ENCODE measurements around the gene ANKRD33.
A peak's percentile ranks its signal among the peaks of the same experiment; 100 is the strongest.
"Not testable (repeated sequence)": the region's sequence is repeated elsewhere in the genome, so short reads cannot be mapped to it uniquely, and the experiment has no call there.

Gene ANKRD33

DNA sequence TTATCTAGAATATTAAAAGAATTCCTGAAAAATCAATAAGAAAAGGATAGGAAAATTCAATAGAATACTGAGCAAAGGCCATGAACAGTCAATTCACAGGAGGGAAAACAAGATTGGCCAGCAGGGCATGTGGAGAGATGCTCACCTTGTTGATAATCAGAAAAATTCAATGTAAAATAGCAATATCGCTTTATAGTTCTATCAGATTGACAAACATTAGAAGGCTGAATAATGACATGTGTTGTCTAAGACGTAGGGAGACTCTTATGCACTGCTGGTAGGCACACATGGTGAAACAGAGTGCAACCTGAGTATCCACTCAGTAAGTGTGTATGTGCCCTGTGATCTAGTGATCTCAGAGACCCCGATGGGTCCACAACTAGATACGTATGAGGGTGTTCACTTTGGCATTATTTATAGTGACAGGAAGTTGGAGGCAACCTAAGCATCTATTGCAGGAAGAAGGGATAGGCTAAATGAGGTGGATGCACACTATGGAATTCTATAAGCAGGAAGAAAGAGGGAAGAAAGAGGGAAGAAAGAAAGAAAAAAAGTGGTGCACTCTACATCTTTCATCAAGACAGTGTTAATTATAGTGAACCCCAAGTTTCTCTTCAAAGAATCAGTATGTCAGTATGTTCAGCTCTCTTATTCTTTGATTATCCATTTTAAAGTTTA is 3.8 kb upstream of the ANKRD33 start:
- no peak for DNase-seq

DNA sequence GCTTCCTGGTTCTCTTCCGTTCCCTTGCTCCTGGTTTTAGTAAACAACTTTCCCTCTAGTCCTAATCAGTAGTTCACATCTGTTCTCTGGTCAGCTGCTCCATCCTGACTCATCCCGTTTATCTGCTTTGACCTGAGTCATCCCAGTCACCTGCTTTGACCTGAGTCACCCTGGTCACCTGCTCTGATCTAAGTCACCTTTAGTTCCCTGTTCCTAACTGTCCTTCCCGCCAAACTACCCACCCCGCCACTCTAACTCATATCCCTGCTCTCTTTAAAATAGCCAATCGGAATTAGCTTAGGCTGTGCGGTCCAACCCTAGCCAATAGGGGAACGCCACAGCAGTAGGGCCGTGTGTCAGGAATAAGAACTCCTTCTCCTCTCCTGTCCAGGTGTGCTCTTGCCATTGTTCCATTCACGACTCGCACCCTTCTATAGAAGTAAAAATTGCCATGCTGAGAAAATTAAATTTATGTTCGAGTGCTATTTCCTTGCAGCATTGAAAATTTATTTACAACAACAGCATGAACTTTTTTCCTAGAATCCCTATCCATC is 3.1 kb upstream of the ANKRD33 start:
- no peak for DNase-seq

DNA sequence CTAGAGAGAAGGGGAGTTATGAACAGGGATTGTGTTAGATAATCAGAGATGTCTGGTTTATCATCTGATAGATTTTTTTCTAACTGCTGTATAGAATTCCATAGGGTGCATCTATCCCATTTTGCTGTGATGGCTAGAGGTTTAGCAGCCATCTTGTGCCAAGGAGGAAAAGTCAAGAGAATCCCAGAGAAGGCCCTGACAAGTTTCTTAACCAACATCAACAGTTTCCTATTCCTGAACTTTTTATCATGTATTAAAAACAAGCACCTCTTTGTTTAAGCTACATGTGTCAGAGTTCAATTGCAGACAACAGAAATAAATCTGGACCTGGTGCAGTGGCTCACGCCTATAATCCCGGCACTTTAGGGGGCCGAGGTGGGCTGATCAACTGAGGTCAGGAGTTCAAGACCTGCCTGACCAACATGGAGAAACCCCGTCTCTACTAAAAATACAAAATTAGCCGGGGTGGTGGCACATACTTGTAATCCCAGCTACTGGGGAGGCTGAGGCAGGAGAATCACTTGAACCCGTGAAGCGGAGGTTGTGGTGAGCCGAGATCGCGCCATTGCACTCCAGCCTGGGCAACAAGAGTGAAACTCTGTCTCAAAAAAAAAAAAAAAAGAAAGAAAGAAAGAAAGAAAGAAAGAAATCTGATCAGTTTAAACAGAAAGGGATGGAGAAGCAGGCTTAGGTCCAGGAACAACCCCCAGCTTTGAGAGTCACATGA is 2.4 kb upstream of the ANKRD33 start:
- not testable (repeated sequence) for DNase-seq

DNA sequence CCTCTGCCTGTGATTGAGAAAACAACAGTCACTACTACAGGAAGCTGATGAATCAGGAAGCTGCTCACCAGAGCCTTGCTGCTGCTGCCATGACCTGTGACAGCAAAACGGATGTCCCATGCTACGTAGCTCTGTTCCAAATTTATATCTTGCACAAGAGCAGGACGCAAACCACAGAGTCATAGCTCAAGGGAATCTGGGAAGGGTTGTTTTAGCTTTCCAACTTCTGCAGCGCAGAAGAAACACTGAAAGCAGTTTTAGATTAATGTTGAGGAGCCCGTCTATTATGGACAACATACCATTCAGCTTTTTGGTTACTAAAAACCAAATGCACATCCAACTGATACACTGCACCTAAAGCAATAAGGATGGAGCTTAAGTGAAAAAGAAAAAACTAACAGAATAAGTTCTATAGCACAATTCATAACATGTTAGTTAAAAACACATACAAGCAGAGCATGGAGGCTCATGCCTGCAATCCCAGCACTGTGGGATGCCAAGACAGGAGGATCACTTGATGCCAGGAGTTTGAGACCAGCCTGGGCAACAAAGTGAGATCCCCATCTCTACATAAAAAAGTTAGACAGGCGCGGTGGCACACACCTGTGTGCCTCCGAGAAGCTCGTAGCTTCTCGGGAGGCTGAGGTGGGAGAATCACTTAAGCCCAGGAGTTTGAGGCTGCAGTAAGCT is 1.7 kb upstream of the ANKRD33 start:
- peak; percentile 37 for DNase-seq

DNA sequence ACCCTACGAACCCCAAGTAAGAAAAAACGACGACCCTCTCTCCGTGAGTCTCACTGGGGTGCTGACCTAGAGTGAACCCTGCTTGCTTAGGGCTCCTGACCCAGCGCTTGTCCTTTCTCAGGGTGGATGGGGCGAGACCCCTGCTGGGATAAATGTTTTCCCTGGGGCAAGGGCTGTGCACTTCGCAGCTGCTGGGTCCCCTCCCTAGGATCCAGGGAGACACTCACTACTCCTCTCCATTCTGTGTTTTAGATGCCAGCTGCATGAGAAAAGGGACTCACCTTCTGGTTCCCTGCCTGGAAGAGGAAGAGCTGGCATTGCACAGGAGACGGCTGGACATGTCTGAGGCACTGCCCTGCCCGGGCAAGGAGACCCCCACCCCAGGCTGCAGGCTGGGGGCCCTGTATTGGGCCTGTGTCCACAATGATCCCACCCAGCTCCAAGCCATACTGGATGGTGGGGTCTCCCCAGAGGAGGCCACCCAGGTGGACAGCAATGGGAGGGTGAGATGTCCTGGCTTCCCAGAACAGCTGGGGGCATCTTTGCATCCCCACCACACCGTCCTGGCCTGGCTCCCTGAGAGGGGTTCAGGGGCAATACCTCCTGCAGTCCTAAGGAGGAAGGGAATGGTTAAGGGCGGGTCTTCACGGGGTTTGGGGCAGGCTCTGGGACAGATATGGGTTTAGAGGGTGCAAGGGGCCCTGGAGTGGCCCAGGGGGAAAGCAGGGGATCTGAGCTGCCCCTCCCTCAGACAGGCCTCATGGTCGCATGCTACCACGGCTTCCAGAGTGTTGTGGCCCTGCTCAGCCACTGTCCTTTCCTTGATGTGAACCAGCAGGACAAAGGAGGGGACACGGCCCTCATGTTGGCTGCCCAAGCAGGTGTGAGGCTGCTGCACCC is 663 bp downstream of the ANKRD33 start:
- DNase-seq: no peak

DNA sequence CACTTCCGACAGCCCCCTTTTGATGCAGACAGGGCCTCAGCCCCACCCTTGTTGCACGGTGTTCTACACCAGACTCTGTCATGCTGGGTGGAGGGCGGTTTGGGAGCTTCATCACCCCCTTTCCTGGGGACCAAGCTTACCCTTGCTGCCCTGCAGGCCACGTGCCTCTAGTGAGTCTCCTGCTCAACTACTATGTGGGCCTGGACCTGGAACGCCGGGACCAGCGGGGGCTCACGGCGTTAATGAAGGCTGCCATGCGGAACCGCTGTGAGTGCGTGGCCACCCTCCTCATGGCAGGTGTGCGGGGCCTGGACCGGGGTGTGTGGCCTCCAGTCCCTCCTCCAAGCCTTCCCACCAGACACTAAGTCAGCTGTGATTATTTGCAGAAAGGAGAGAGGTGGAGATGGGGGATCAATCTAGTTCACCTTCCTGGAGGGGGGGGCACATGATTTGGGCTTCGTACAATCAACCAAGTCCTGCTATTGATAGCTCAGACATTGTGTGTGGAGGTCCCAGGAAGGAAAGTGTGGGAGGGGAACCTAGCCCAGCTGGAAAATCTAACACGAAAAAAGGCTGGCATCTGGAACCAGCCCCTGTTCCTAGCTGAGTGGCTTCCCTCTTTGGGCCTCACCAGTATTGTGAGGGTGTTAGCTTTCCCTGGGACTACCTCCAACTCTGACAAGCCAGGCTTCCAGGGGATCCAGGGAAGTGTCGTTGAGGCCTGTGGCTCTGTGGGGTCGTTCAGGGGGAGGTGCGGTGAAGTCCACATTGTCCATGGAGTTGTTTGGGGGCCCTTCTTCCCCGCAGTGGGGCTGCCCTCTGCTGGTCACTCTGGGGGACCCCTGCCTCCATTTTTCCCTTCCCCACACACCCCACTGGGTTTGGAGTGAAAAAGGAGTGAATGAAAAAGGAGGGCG is 1.6 kb downstream of the ANKRD33 start:
- no peak for DNase-seq

DNA sequence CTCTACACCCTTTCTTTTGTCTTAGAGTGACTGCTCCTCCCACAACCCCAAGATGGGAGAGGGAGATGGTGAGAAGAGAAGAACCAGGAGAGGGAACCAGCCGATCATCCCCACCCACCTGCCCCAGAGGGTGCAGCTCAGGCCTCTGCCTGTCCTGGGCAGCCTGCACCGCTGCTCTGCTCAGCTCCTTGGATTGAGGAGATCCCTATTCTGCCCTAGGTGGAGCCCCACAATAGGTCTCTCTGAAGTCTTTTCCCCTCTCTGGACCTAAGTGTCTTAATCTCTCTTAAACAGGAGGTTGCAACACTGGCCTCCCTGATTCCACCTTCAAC is 2.2 kb downstream of the ANKRD33 start:
- DNase-seq: no peak

DNA sequence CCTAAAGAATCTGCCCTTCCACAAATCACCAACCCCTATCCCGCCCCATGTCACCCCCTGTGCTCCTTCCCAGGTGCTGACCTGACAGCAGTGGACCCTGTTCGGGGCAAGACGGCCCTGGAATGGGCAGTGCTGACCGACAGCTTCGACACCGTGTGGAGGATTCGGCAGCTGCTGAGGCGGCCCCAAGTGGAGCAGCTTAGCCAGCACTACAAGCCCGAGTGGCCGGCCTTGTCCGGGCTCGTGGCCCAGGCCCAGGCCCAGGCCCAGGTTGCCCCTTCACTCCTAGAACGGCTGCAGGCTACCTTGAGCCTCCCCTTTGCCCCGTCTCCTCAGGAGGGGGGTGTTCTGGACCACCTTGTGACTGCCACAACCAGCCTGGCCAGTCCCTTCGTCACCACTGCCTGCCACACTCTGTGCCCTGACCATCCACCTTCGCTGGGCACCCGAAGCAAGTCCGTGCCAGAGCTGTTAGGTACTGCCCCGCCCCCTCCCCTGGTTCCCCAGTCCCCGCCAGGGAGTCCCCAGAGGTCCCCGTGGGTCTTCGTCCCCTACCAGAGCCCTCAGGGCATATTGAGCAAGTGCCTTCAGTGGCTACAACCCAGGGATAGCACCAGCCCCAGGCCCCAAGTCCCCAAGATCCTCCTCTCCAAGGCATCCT is 2.7 kb downstream of the ANKRD33 start:
- DNase-seq: no peak

DNA sequence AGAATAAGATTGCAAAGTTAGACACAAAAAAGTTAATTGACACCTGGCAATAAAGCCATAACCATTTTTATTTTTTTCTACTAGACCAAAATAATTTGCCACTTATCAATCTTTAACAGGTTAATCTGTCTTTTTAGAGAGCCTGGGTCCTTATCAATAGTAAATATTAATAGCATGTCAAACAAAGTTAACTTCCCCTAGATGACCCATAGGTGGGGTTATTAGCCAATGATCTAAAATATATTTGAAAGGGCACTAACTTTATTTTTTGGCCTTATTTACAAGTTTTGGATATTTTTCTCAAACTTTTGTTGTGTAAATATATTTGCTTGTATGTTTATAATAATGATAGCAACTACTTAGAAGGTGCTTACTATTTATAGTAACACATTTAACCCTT is 3.9 kb downstream of the ANKRD33 start:
- DNase-seq: no peak

DNA sequence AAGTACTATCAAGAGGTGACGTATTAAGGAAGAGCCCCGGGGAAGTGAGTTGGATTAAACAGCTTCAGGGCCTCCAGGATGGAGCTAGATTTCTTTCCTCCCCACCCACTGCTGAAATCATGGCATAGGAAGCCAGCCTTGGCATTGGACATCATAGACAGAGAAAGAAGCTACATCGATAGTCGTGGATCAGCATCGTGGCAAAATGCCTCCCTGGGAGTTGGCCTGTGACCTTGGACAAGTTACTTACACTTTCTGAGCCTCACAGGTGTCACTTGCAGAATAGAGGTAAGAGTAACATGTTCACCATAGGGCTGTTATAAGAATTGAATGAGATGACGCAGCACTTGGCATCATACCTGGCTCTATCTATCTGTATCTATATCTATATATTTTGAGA is 5.9 kb downstream of the ANKRD33 start:
- no peak for DNase-seq

DNA sequence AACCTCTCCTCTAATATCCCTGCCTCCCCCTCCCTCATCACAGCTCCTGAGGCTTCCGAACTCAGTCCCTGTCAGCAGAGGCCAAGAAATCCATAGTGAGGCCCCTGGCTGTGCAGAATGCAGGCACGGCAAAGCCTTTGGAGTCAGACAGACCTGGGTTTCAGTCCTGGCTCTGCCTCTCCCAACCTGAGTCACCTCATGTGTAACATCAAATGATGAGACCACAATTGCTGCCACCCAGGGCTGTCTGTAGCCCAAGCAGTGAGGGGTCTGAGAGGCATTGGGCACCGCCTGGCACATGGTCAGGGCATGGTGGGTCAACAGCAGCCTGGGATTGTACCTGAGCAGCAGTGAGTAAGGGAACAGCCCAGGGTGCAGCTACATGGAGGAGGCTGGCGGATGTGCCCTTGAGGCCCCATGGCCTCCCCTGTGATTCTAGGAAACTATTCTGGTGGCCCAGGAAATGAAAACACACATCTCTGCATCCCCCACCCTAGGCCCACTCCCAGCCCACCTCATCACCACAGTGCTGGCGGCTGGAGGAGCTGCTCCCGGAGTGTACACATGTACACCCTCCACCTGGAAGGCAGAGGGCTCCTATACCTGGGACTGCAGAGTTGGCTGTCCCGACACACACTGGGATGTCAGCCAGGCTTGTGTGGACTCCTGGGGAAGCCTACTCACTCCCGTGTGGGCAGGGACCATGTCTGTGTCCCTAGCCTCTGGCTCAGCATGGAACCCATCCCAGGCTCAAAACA is 7.7 kb downstream of the ANKRD33 start:
- no peak for DNase-seq

DNA sequence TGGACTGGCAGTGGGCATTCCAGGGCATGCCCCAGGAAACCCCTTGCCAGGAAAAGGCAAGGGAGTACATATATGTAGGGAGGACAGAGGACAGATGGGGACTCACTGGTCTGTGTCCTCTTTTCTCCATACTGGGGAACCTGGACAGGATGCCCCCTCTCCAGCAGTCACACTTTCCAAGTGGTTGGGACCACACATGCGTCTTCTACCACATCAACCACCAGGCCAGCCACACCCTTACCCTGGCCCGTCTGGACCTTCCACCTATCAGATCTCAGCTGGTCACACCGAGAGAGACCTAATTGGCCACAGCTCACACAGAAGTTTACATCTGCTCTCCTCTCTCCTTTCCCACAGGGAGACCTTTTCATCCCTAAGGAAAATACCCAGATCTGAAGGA is 8.3 kb downstream of the ANKRD33 start:
- no peak for DNase-seq

DNA sequence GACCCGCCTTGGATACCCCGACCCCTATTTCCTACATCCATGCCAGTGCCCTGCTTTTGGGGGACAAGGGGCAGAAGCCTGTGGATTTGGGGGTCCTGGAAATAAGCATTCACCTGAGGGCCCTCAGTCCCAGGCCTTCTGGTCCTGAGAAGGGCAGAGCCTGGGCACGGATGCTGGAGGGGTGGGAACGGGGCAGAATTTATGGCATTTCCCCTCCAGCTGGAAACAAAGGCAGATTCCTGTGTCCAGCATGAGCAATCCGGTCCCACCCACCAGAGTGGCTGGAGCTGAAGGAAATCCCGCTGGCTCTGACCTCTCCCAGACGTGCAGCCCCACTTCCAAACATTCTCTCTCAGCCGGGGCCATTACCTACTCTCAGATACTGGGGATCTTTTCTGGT is 9.3 kb downstream of the ANKRD33 start:
- no peak for DNase-seq

DNA sequence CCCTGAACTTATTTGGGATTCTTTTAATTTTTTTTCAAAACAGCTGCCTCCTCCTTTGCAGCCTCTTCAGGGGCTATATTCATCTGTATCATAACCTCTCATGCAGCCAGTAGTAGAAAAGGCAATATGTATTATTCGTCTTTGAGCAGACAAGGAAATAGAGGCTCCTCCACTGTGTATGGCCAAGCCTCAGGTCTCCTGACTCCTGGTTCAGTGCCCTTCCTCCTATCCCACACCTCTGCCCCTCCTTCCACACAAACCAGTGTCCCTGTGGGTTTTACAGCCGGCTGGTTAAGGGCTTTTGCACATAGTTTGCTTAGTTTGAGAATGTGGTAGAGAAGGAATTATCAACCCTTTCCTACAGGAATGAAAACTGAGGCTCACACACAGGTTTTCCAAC is 10.6 kb downstream of the ANKRD33 start:
- no peak for DNase-seq

DNA sequence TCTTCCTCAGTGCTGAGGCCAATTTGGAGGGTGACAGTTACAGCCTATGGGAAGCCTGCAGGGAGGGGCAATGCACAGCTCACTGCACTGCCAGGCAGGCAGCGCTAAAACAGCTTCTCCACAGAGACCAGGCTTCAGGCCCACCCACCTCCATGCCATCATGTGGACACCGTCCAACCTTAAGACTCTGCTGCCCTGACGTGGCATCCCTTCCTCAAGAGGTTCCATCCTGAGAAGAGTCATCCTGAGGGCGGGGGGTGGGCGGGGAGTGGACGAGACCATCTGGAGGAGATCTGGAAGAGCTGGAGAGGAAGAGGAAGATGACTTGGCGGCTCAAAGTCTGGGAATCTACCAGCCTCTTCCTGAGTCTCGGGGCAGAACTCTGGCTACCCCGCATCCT is 11.0 kb downstream of the ANKRD33 start:
- DNase-seq: no peak

DNA sequence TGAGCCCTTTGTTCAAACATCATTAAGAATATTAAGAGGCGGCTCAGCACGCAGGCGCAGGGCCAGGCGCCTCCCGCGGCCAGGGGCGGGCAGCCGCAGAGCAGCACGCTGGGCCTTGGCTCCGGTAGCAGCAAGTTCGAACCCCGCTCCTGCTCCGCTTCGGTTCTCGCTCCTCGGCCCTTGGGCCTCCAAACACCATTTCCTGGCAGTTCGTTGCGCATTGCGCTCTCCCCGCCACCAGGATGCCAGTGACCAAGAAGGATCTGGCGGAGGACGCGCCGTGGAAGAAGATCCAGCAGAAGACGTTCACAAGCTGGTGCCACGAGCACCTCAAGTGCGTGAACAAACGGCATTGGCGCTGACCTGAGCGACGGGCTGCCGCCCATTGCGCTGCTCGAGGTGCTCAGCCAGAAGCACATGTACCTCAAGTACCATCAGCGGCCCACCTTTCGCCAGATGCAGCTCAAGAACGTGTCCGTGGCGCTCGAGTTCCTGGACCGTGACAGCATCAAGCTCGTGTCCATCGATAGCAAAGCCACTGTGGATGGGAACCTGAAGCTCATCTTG is 12.5 kb downstream of the ANKRD33 start:
- no peak for DNase-seq

DNA sequence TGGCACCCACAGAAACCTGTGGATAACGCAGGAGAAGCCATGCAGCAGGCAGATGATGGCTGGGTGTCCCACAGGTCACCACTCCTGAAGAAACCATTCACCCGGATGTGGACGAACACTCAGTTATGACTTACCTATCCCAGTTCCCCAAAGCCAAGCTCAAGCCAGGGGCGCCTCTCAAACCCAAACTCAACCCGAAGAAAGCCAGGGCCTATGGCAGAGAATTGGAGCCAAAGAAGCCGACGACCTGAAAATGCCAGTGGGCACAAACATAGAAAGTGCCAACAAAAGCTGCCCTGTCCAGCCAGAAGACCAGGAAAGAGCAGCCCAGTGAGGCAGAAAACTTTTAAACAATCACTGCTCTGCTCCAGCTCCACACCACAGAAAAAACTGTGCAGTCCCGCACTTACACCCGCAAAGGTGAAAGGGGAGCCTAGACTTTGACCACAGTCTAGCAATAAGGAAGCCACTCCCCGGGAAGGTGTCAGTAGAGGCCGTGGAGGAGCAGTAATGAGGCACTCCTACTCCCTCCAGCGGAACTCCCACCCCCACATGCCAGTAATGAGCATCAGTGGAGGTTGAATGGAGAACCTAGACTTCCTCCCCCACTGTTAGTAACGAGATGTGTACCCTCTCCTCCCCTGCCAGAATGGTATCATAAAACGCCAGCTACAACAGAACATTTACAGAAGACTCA is 13.4 kb downstream of the ANKRD33 start:
- DNase-seq: no peak

DNA sequence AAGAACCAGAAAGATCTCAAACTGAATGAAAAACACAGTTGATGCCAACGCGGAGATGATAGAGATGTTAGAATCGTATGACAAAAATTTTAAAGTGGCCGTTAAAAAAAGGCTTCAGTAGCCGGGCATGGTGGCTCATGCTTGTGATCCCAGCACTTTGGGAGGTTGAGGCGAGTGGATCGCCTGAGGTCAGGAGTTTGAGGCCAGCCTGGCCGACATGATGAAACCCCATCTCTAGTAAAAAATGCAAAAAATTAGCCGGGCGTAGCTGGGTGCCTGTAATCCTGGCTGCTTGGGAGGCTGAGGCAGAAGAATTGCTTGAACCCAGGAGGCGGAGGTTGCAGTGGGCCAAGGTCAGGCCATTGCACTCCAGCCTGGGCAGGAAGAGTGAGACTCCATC is 14.0 kb downstream of the ANKRD33 start:
- no peak for DNase-seq

DNA sequence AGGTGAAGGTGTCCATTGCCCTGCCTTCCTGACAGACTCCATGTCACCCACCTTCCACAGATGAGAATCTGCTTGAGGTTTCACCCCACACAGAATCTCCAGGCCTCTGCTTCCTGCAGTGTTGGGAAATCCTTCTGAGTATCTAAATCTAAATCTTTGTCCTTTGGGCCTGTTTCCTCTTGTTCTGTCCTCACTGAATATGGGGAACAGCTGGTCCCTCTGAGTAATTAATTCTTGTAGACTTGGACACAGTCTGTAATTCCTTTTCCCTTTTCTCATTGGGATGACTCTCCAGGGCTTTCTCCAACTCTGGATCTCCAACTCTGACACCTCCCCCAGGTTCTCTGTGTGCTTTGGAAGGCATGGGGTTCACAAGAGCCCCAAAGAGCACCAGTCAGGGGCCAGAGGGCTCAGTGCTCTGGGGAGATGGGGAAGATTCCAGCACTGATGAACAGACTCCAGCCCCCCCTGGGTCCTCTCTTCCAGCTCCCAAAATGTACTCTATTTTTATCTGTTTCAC is 17.1 kb downstream of the ANKRD33 start:
- no peak for DNase-seq

Data from activated gamma-delta T cell treated with Interleukin-2 at 50 U/mL for 16 hours (primary cell).